Testis (tissue), 2 donors: ENCODE measurements around the gene CDK15.

Experiments used
- POLR2A ChIP-seq: fragments of 450-650 bp; IDR thresholded peaks from one replicate; pipeline ENCODE4 v1.6.1; 2017; ENCODE audit warnings: antibody characterized with exemption, mild to moderate bottlenecking, moderate library complexity
- TF ChIP-seq, protein P1 (sequence below), 3 experiments: fragments of 450-650 bp in 2 of 3; fragments of 200-600 bp in 1 of 3; sonication (generic) in 1 of 3; IDR thresholded peaks; one replicate each; pipeline ENCODE4 v1.5.1; 2016 to 2019; ENCODE audit warnings: antibody characterized with exemption in 3 of 3, mild to moderate bottlenecking in 2 of 3, moderate library complexity in 1 of 3

GRCh38 chr2:201881741-201882140, 75.4 kb downstream of the CDK15 start:
- TF ChIP-seq, protein P1, sequence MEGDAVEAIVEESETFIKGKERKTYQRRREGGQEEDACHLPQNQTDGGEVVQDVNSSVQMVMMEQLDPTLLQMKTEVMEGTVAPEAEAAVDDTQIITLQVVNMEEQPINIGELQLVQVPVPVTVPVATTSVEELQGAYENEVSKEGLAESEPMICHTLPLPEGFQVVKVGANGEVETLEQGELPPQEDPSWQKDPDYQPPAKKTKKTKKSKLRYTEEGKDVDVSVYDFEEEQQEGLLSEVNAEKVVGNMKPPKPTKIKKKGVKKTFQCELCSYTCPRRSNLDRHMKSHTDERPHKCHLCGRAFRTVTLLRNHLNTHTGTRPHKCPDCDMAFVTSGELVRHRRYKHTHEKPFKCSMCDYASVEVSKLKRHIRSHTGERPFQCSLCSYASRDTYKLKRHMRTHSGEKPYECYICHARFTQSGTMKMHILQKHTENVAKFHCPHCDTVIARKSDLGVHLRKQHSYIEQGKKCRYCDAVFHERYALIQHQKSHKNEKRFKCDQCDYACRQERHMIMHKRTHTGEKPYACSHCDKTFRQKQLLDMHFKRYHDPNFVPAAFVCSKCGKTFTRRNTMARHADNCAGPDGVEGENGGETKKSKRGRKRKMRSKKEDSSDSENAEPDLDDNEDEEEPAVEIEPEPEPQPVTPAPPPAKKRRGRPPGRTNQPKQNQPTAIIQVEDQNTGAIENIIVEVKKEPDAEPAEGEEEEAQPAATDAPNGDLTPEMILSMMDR (IDR thresholded peaks at IDR 0.05), result no peak
- no peak for TF ChIP-seq POLR2A
